ENCODE measurements around the gene SULT1C3. TPM values are rescaled to one million over a fixed set of nuclear protein-coding genes. Genes with fewer than 3 reads are reported as not detected.

Gene SULT1C3
- total RNA-seq, 1 experiment from 2014 or later: 0.94 TPM

DNA sequence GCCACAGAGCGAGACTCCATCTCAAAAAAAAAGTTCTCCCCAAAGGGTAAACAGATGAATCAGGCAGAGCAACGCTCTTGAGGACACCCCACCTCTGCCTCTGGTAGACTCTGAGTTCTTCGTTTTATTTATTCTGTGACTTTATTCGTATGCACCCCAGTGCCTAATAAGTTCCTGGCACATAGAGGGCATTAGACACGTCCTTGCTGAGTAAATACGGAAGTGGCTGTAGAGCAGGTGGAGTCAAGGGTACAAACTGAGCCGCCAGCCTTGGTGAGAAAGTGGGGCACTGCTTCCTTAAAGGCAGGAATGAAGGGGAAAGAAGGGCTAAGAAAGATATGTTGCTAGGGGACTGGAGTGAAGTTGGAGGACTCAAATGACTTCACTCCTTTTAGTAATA is 61.8 kb downstream of the SULT1C3 start:
- peak; percentile 13 for DNase-seq (ENCODE audit: low spot score)

DNA sequence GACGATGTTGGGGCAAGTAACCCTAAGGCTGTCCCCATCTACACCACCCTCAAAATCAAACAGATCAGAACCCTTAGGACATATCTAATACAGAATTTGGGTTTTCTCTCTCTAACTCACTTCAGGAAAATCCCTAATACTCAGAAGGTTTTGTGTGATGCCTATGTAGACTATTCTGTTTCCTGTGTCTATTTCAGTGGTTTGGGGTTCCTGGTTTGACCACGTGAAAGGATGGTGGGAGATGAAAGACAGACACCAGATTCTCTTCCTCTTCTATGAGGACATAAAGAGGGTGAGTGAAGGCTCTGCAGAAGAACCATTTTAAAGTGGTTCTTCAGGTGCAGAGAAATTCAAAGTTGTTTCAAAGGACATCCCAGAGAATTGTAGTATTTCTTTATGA is 65.2 kb downstream of the SULT1C3 start:
- DNase-seq (ENCODE audit: low spot score): no peak

DNA sequence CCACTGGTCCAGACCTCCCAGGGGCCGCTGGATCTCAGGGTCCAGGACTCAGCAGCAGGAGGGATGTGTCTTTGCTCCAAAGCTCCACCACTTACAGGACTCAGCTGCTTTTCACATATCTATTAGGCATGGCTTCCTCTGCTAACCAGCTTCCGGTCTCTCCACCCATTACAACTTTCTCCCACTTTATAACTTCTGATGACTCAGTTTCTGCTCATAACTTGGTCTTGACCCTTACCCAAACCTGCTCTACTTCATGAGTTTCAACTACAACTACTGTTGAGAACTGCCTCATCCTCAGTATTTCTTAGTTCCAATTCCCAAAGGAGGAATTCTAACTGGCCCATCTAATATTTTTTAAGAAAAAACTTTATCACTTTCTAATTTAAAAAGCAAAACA is 66.1 kb downstream of the SULT1C3 start:
- no peak for DNase-seq (ENCODE audit: low spot score)

DNA sequence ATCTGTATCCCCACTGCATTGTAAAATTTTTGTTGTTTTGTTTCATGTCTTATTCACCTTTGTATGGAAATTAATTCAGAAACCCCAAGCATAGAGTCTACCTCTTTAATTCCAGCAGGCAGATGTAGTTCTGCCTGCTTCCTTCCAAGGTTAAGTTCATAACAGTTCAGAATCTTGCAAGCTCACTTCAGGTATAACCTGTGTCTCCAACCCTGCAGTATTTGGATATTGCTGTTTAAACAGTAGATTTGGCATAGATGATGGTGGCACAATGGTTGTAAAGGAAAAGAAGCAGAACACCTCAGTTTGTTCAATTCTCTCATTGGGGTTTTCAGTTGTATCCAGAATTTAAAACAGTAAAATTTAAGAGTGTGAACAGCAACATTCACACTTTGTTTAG is 70.1 kb downstream of the SULT1C3 start:
- DNase-seq (ENCODE audit: low spot score): no peak

Other genes starting within 250 kb of the SULT1C3 start
- not detected in 2 replicates for gene SULT1C2, start 48.9 kb downstream of the SULT1C3 start, total RNA-seq (2014; rRNA removed; shearing (Covaris generic))
- gene SULT1C4, start 138.0 kb downstream of the SULT1C3 start, total RNA-seq (2014; rRNA removed; shearing (Covaris generic)): not detected in 2 replicates
- 12.7 and 16.6 TPM in 2 replicates for gene GCC2, start 209.2 kb downstream of the SULT1C3 start, total RNA-seq (2014; rRNA removed; shearing (Covaris generic))

Data from HT-29 (cell line).